ENCODE measurements around the gene GRPR.
A peak's percentile ranks its signal among the peaks of the same experiment; 100 is the strongest.
"Not testable (repeated sequence)": the region's sequence is repeated elsewhere in the genome, so short reads cannot be mapped to it uniquely, and the experiment has no call there.

GRPR gene

GRCh38 chrX:16138108-16138427 is 14.7 kb downstream of the GRPR start:
- DNase-seq, result peak; percentile 2

- no peak for DNase-seq
Observed at GRCh38 chrX:16140448-16140847, 17.1 kb downstream of the GRPR start.

- DNase-seq, result no peak
Observed at GRCh38 chrX:16140983-16141382, 17.6 kb downstream of the GRPR start.

- DNase-seq, result no peak
Observed at GRCh38 chrX:16141422-16142245, 18.3 kb downstream of the GRPR start.

GRCh38 chrX:16142246-16142558 is 18.8 kb downstream of the GRPR start:
- DNase-seq, result no peak

GRCh38 chrX:16143968-16144367 is 20.6 kb downstream of the GRPR start:
- DNase-seq, result no peak

- DNase-seq, result no peak
Observed at GRCh38 chrX:16144420-16144819, 21.1 kb downstream of the GRPR start.

- DNase-seq, result not testable (repeated sequence)
Observed at GRCh38 chrX:16145093-16145492, 21.7 kb downstream of the GRPR start.

GRCh38 chrX:16145656-16146055 is 22.3 kb downstream of the GRPR start:
- no peak for DNase-seq

- no peak for DNase-seq
Observed at GRCh38 chrX:16148896-16149295, 25.5 kb downstream of the GRPR start.

GRCh38 chrX:16155581-16156096 is 32.3 kb downstream of the GRPR start:
- DNase-seq, result no peak

GRCh38 chrX:16156692-16157331 is 33.4 kb downstream of the GRPR start:
- DNase-seq, result no peak

GRCh38 chrX:16160729-16161128 is 37.4 kb downstream of the GRPR start:
- no peak for DNase-seq

GRCh38 chrX:16161173-16161572 is 37.8 kb downstream of the GRPR start:
- not testable (repeated sequence) for DNase-seq

GRCh38 chrX:16162391-16162790 is 39.0 kb downstream of the GRPR start:
- DNase-seq, result no peak

GRCh38 chrX:16164748-16165147 is 41.4 kb downstream of the GRPR start:
- no peak for DNase-seq

GRCh38 chrX:16167181-16167580 is 43.8 kb downstream of the GRPR start, which contains the start of gene MAGEB17:
MAGEB17 (plus strand) TSS chrX:16167481; CDS start chrX:16170383, 2,902 bp downstream.
- no peak for DNase-seq

- DNase-seq, result no peak
Observed at GRCh38 chrX:16171039-16171438, 47.7 kb downstream of the GRPR start.

- DNase-seq, result no peak
Observed at GRCh38 chrX:16171944-16172343, 48.6 kb downstream of the GRPR start.

- no peak for DNase-seq
Observed at GRCh38 chrX:16172391-16172790, 49.0 kb downstream of the GRPR start.

GRCh38 chrX:16175329-16176061 is 52.1 kb downstream of the GRPR start:
- DNase-seq, result no peak

- DNase-seq, result no peak
Observed at GRCh38 chrX:16177260-16177659, 53.9 kb downstream of the GRPR start.

GRCh38 chrX:16183843-16184242 is 60.5 kb downstream of the GRPR start:
- not testable (repeated sequence) for DNase-seq

- DNase-seq, result peak; percentile 21
Observed at GRCh38 chrX:16185725-16186136, 62.4 kb downstream of the GRPR start.

All from DMS53 (cell line).